Common myeloid progenitor, CD34-positive (primary cell): ENCODE data around the gene GNRHR.

Experiments used
- CTCF ChIA-PET: fragments of 350-600 bp; sonication (Branson Sonifier 250); formaldehyde crosslinking; loops from one replicate; lab custom pipeline; 2021; ENCODE audit warnings: antibody characterized with exemption; lab: Charles Lee
- POLR2A ChIA-PET: fragments of 350-600 bp; sonication (Branson Sonifier 250); formaldehyde crosslinking; loops from one replicate; lab custom pipeline; 2021; ENCODE audit warnings: antibody characterized with exemption; lab: Charles Lee
- DNase-seq, 3 donors: peaks; one replicate each; pipeline versions ENCODE4 v3.0.0 to v3.0.0-alpha.2; 2013
- H3K27ac ChIP-seq, 2 experiments: 1 replicate in 1 of 2; 2 replicates in 1 of 2; pipeline ENCODE4 v1.7.0; 2013; ENCODE audit warnings: inconsistent platforms in 2 of 2, low read length in 2 of 2, mild to moderate bottlenecking in 2 of 2, low read depth in 1 of 2, moderate library complexity in 1 of 2; ENCODE audit not compliant: severe bottlenecking in 2 of 2, insufficient read depth in 1 of 2, poor library complexity in 1 of 2
- H3K27me3 ChIP-seq, 5 experiments: replicated peaks in 2 of 5; 1 replicate in 3 of 5; 2 replicates in 2 of 5; pipeline versions ENCODE4 v1.6.1 to v1.7.0; 2013; ENCODE audit warnings: low read length in 4 of 5, mild to moderate bottlenecking in 2 of 5, moderate library complexity in 2 of 5, inconsistent platforms in 1 of 5; ENCODE audit not compliant: insufficient read depth in 5 of 5, control insufficient read depth in 4 of 5
- H3K36me3 ChIP-seq, 4 experiments: 1 replicate in 2 of 4; 2 replicates in 2 of 4; pipeline versions ENCODE4 v1.6.1 to v1.7.0; 2013; ENCODE audit warnings: low read length in 3 of 4, control low read depth in 1 of 4, mild to moderate bottlenecking in 1 of 4; ENCODE audit not compliant: control insufficient read depth in 4 of 4, insufficient read depth in 4 of 4
- H3K4me1 ChIP-seq, 4 experiments: 1 replicate in 3 of 4; 2 replicates in 1 of 4; pipeline versions ENCODE4 v1.6.1 to v1.7.1; 2013; ENCODE audit warnings: low read length in 3 of 4, mild to moderate bottlenecking in 3 of 4, control low read depth in 1 of 4, inconsistent platforms in 1 of 4, moderate library complexity in 1 of 4; ENCODE audit not compliant: control insufficient read depth in 4 of 4, insufficient read depth in 4 of 4; ENCODE audit errors: control extremely low read depth in 1 of 4
- H3K4me3 ChIP-seq, 7 experiments: 1 replicate in 4 of 7; 2 replicates in 3 of 7; pipeline versions ENCODE4 v1.5.1 to v1.7.0; 2013; ENCODE audit warnings: mild to moderate bottlenecking in 7 of 7, low read length in 6 of 7, moderate library complexity in 6 of 7, inconsistent platforms in 2 of 7, low read depth in 2 of 7, control low read depth in 1 of 7; ENCODE audit not compliant: insufficient read depth in 4 of 7, control insufficient read depth in 1 of 7; ENCODE audit errors: extremely low read depth in 1 of 7
- H3K9me3 ChIP-seq, 5 experiments: 1 replicate in 4 of 5; 2 replicates in 1 of 5; pipeline versions ENCODE4 v1.6.1 to v1.7.1; 2013; ENCODE audit warnings: low read length in 4 of 5, mild to moderate bottlenecking in 2 of 5, inconsistent platforms in 1 of 5, low read depth in 1 of 5, moderate library complexity in 1 of 5; ENCODE audit not compliant: control insufficient read depth in 4 of 5, insufficient read depth in 2 of 5; ENCODE audit errors: control extremely low read depth in 1 of 5
- WGBS: methylation state at CpG from one replicate; pipeline ENCODE4 v1.1.5; 2013; ENCODE audit not compliant: insufficient coverage; 5-methylcytosine and 5-hydroxymethylcytosine counted together

GNRHR gene

GRCh38 chr4:67696061-67696460 is 58.1 kb downstream of the GNRHR start:
- H3K9me3 ChIP-seq = peaks cover 0 to 18% (median 5%) of the 10 kb centered on the region in 5 experiments
- ChIA-PET POLR2A (no interaction called here), CTCF (interaction anchor here (1.5 kb wide), 1 partner anchor 146 kb away, joined by 3 read pairs; no protein-coding TSS in a partner anchor)
- WGBS = no CpG with 5 or more reads among the region's 2 CpGs
- peaks cover 15 to 28% (median 21%) of the 10 kb centered on the region in 4 experiments for H3K36me3 ChIP-seq
- DNase-seq = no peak
- no peak overlapping the region for H3K27ac ChIP-seq
- no peak overlapping the region for H3K4me3 ChIP-seq
- H3K27me3 ChIP-seq = no peaks in the 10 kb centered on the region
- H3K4me1 ChIP-seq = peaks cover 2 to 13% (median 8%) of the 10 kb centered on the region in 4 experiments

- H3K27ac ChIP-seq = no peak overlapping the region
- H3K4me3 ChIP-seq = no peak overlapping the region
- H3K27me3 ChIP-seq = no peaks in the 10 kb centered on the region
- peaks cover 21 to 32% (median 26%) of the 10 kb centered on the region in 4 experiments for H3K36me3 ChIP-seq
- POLR2A ChIA-PET = no interaction called here
- H3K4me1 ChIP-seq = peaks cover 0 to 7% (median 2%) of the 10 kb centered on the region in 4 experiments
- CTCF ChIA-PET = no interaction called here
- DNase-seq = no peak
- peaks cover 0 to 18% (median 5%) of the 10 kb centered on the region in 5 experiments for H3K9me3 ChIP-seq
- 100% methylated on average over 2 of the region's 3 CpGs for WGBS
These were observed 59.5 kb downstream of the GNRHR start for GRCh38 chr4:67694662-67695061.

GRCh38 chr4:67691328-67691727 is 62.9 kb downstream of the GNRHR start:
- H3K4me1 ChIP-seq = no peaks in the 10 kb centered on the region
- no peaks in the 10 kb centered on the region for H3K27me3 ChIP-seq
- no peak overlapping the region for H3K4me3 ChIP-seq
- ChIA-PET POLR2A (interaction anchor here (0.6 kb wide), 1 partner anchor 24 kb away, joined by 3 read pairs; no protein-coding TSS in a partner anchor), CTCF (interaction anchor here (0.8 to 1.7 kb wide), 2 partner anchors 9 to 99 kb away, joined by 3 to 10 read pairs; partner anchors contain the start of gene UBA6)
- no peak overlapping the region for H3K27ac ChIP-seq
- DNase-seq = no peak
- peaks cover 24 to 39% (median 30%) of the 10 kb centered on the region in 4 experiments for H3K36me3 ChIP-seq
- peaks cover 0 to 18% (median 5%) of the 10 kb centered on the region in 5 experiments for H3K9me3 ChIP-seq
